Measurements from ENCODE around the gene AMACR. TPM values are rescaled to one million over a fixed set of nuclear protein-coding genes. Genes with fewer than 3 reads are reported as not detected.

Gene AMACR
- total and polyA plus RNA-seq, 2 donors from 2014 or later = 155 to 291 TPM

DNA sequence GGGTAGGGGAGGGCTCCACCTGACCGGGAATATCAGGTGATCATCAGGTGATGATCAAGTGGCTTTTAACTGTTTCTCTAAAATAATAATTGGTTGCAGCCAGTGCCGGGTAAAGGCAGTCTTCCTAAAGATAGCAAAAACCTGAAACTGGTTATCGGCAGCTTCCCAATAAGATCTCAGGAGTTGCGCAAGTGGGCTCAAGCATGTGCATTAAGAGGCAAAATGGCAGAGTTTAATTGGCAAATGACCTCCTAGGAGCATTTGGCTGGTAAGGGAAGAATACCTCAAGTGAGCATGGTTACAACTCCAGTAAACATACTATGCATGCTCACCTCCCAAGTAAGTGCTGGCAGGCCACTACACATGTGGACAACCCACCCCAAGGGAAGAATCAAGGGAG, 31.0 kb upstream of the AMACR start:
- peaks cover 0 to 6% (median 2%) of the 10 kb centered on the region in 3 donors for H3K36me3 ChIP-seq (ENCODE audit: control insufficient read depth in 2 of 3, insufficient read depth in 3 of 3, low read length in 3 of 3)
- FAIRE-seq = no peak
- no peak overlapping the region for H3K9ac ChIP-seq (ENCODE audit: low read length in 3 of 3)
- intact Hi-C loops (cut with DNase I) = no loop called here
- no peak for DNase-seq
- H3K27me3 ChIP-seq (ENCODE audit: control insufficient read depth, insufficient read depth, low read length) = no peaks in the 10 kb centered on the region
- TF ChIP-seq CTCF (IDR thresholded peaks at IDR 0.05; ENCODE audit: borderline replicate concordance, extremely low read depth, insufficient read depth) = no peak
- H3K27ac ChIP-seq (ENCODE audit: low read depth in 2 of 2, low read length in 2 of 2) = no peak overlapping the region
- no peaks in the 10 kb centered on the region for H3K9me3 ChIP-seq (ENCODE audit: control insufficient read depth in 2 of 3, insufficient read depth in 1 of 3, low read length in 3 of 3)
- H3K4me3 ChIP-seq (ENCODE audit: low read length in 3 of 3) = peak overlapping the region in 1 of 3 donors; percentile 71
- peaks cover 4 to 8% (median 4%) of the 10 kb centered on the region in 3 donors for H3K4me1 ChIP-seq (ENCODE audit: control insufficient read depth in 2 of 3, insufficient read depth in 2 of 3, low read depth in 1 of 3, low read length in 3 of 3)

DNA sequence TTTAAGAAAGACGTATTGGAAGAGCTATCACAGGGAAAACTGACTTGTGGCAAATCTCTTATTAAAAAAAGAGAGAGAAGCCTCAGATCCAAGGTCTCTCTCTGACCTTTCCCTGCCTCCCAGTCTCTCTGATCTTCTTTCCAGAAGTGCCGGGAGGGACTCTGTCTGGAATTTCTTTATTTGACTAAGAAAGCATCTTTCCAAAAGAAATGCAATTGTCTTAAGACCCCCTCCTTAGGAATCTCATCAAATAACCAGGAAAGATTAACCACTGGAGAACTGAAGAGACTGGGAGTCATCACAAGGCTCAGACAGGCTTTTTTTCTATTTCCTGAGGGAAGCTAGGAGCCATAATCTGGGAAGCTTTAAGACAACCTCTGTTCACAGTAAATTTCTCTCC, 30.5 kb upstream of the AMACR start:
- no peak overlapping the region for H3K27ac ChIP-seq (ENCODE audit: low read depth in 2 of 2, low read length in 2 of 2)
- TF ChIP-seq CTCF (IDR thresholded peaks at IDR 0.05; ENCODE audit: borderline replicate concordance, extremely low read depth, insufficient read depth) = no peak
- intact Hi-C loops (cut with DNase I) = no loop called here

DNA sequence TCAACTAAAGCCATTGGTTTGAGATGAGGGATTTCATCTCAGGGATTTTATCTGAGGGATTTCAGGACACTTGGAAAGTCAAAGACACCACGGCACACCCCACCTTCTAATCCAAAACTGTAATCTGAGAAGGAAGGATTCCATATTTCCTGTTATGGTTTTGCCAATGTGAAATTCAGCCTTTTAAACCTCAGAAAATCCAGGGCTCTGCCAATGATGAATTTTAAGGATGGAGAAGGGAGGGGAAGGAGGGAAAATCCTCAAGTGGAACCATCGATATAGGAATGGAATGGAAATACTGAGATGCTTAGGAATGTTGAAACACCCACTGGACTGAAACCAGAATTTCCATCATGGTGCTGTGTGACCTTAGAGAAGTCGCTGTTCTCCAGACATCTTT, 29.9 kb upstream of the AMACR start:
- Histone ChIP-seq H3K9ac (ENCODE audit: low read length in 3 of 3) (no peak overlapping the region), H3K4me1 (ENCODE audit: control insufficient read depth in 2 of 3, insufficient read depth in 2 of 3, low read depth in 1 of 3, low read length in 3 of 3) (peaks cover 0 to 8% (median 1%) of the 10 kb centered on the region in 3 donors), H3K27ac (ENCODE audit: low read depth in 2 of 2, low read length in 2 of 2) (no peak overlapping the region), H3K9me3 (ENCODE audit: control insufficient read depth in 2 of 3, insufficient read depth in 1 of 3, low read length in 3 of 3) (no peaks in the 10 kb centered on the region), H3K4me3 (ENCODE audit: low read length in 3 of 3) (peak overlapping the region in 1 of 3 donors; percentile 71), H3K27me3 (ENCODE audit: control insufficient read depth, insufficient read depth, low read length) (no peaks in the 10 kb centered on the region), H3K36me3 (ENCODE audit: control insufficient read depth in 2 of 3, insufficient read depth in 3 of 3, low read length in 3 of 3) (peaks cover 0 to 6% (median 2%) of the 10 kb centered on the region in 3 donors)
- TF ChIP-seq CTCF (IDR thresholded peaks at IDR 0.05; ENCODE audit: borderline replicate concordance, extremely low read depth, insufficient read depth) = no peak
- DNase-seq (no peak), FAIRE-seq (no peak)
- intact Hi-C loops (cut with DNase I) = no loop called here

More for the DNA sequence above, 30.5 kb upstream of the AMACR start:
- Histone ChIP-seq H3K4me1 (ENCODE audit: control insufficient read depth in 2 of 3, insufficient read depth in 2 of 3, low read depth in 1 of 3, low read length in 3 of 3) (peaks cover 2 to 7% (median 6%) of the 10 kb centered on the region in 3 donors), H3K27me3 (ENCODE audit: control insufficient read depth, insufficient read depth, low read length) (no peaks in the 10 kb centered on the region), H3K9ac (ENCODE audit: low read length in 3 of 3) (no peak overlapping the region), H3K36me3 (ENCODE audit: control insufficient read depth in 2 of 3, insufficient read depth in 3 of 3, low read length in 3 of 3) (peaks cover 0 to 6% (median 2%) of the 10 kb centered on the region in 3 donors), H3K9me3 (ENCODE audit: control insufficient read depth in 2 of 3, insufficient read depth in 1 of 3, low read length in 3 of 3) (no peaks in the 10 kb centered on the region), H3K4me3 (ENCODE audit: low read length in 3 of 3) (peak overlapping the region in 1 of 3 donors; percentile 71)
- DNase-seq (no peak), FAIRE-seq (no peak)

GRCh38 chr5:34035756-34036155, 27.9 kb upstream of the AMACR start:
- no peak for TF ChIP-seq CTCF (IDR thresholded peaks at IDR 0.05; ENCODE audit: borderline replicate concordance, extremely low read depth, insufficient read depth)
- DNase-seq = no peak
- Histone ChIP-seq H3K4me3 (ENCODE audit: low read length in 3 of 3) (peak overlapping the region in 2 of 3 donors; percentile 71 to 81), H3K36me3 (ENCODE audit: control insufficient read depth in 2 of 3, insufficient read depth in 3 of 3, low read length in 3 of 3) (peaks cover 0 to 6% (median 2%) of the 10 kb centered on the region in 3 donors), H3K9me3 (ENCODE audit: control insufficient read depth in 2 of 3, insufficient read depth in 1 of 3, low read length in 3 of 3) (no peaks in the 10 kb centered on the region), H3K9ac (ENCODE audit: low read length in 3 of 3) (peak overlapping the region in 1 of 3 donors; percentile 57), H3K27me3 (ENCODE audit: control insufficient read depth, insufficient read depth, low read length) (no peaks in the 10 kb centered on the region), H3K4me1 (ENCODE audit: control insufficient read depth in 2 of 3, insufficient read depth in 2 of 3, low read depth in 1 of 3, low read length in 3 of 3) (peaks cover 0 to 5% (median 0%) of the 10 kb centered on the region in 3 donors), H3K27ac (ENCODE audit: low read depth in 2 of 2, low read length in 2 of 2) (peak overlapping the region in 1 of 2 donors; percentile 9)
- FAIRE-seq = no peak
- intact Hi-C loops (cut with DNase I) = no loop called here
